Astrocyte of the cerebellum (primary cell): Measurements from ENCODE around the gene VEZF1.

Experiments
- DNase-seq: peaks from one replicate; pipeline ENCODE4 v3.0.0-alpha.2; 2011; ENCODE audit warnings: low read depth
- H3K4me3 ChIP-seq: 2 replicates; pipeline ENCODE4 v1.5.1; 2011; ENCODE audit warnings: mild to moderate bottlenecking, low read depth, low read length, moderate library complexity
- CTCF ChIP-seq: IDR thresholded peaks from 2 replicates; pipeline ENCODE4 v1.5.1; 2012; ENCODE audit warnings: low read length, low read depth, moderate library complexity, mild to moderate bottlenecking; ENCODE audit errors: missing control alignments
- in situ Hi-C: cut with HindIII; loops from 2 replicates; pipeline ENCODE4 v1.10.0; 2017; ENCODE audit warnings: low sequenced_read_pairs

The VEZF1 gene

GRCh38 chr17:58010067-58010799, 22.2 kb upstream of the VEZF1 start:
- in situ Hi-C loops, result no loop called here
- DNase-seq, result no peak
- H3K4me3 ChIP-seq, result no peak overlapping the region
- no peak for TF ChIP-seq CTCF

GRCh38 chr17:58007781-58008706, 20.0 kb upstream of the VEZF1 start:
- peak overlapping the region; percentile 99 for H3K4me3 ChIP-seq
- no peak for DNase-seq
- in situ Hi-C loops, result no loop called here
- TF ChIP-seq CTCF, result no peak

GRCh38 chr17:58006924-58007780, 19.1 kb upstream of the VEZF1 start, which contains the start of gene SRSF1:
TSS of gene SRSF1 (minus strand) at chr17:58007246. CDS start at chr17:58007137, 109 bp downstream.
- H3K4me3 ChIP-seq, result peak within 1 kb of the TSS; percentile 99
- peak; percentile 95 for DNase-seq
- TF ChIP-seq CTCF, result no peak
- in situ Hi-C loops, result no loop called here

- TF ChIP-seq CTCF, result no peak
- peak overlapping the region; percentile 99 for H3K4me3 ChIP-seq
- in situ Hi-C loops, result no loop called here
- no peak for DNase-seq
Observed at GRCh38 chr17:58006560-58006923, 18.5 kb upstream of the VEZF1 start.

GRCh38 chr17:58005728-58006559, 17.9 kb upstream of the VEZF1 start:
- H3K4me3 ChIP-seq, result peak overlapping the region; percentile 99
- no peak for DNase-seq
- in situ Hi-C loops, result no loop called here
- TF ChIP-seq CTCF, result no peak
